Uterus (tissue), 4 donors: ENCODE measurements around the gene PAPSS2. TPM values are rescaled to one million over a fixed set of nuclear protein-coding genes. Genes with fewer than 3 reads are reported as not detected.

Source experiments
- DNase-seq, 2 donors: peaks; one replicate each; pipeline ENCODE4 v3.0.0-alpha.2; 2019 to 2020
- H3K27ac ChIP-seq, 2 donors: fragments of 200-600 bp; sonication (generic); 1 replicate in 1 of 2; 2 replicates in 1 of 2; pipeline ENCODE4 v1.5.1; 2016 to 2018
- H3K27me3 ChIP-seq, 2 donors: fragments of 200-600 bp; sonication (generic); one replicate each; pipeline ENCODE4 v1.5.1; 2018 to 2019; ENCODE audit warnings: control low read depth in 1 of 2
- H3K36me3 ChIP-seq, 2 donors: fragments of 200-600 bp; sonication (generic); one replicate each; pipeline ENCODE4 v1.5.1; 2019; ENCODE audit warnings: control low read depth in 1 of 2
- H3K4me1 ChIP-seq, 2 donors: fragments of 200-600 bp; sonication (generic); one replicate each; pipeline ENCODE4 v1.5.1; 2018 to 2019; ENCODE audit warnings: control low read depth in 1 of 2
- H3K4me3 ChIP-seq, 2 donors: fragments of 200-600 bp; sonication (generic); 1 replicate in 1 of 2; 2 replicates in 1 of 2; pipeline ENCODE4 v1.5.1; 2018 to 2019; ENCODE audit warnings: mild to moderate bottlenecking in 1 of 2
- H3K9me3 ChIP-seq, 2 donors: fragments of 200-600 bp; sonication (generic); one replicate each; pipeline ENCODE4 v1.5.1; 2019; ENCODE audit warnings: control low read depth in 1 of 2
- POLR2A ChIP-seq, 2 donors: fragments of 450-650 bp; IDR thresholded peaks; one replicate each; pipeline ENCODE4 v1.6.1; 2016; ENCODE audit warnings: antibody characterized with exemption in 2 of 2, mild to moderate bottlenecking in 1 of 2, moderate library complexity in 1 of 2
- intact Hi-C: fragments of 100-400 bp; cut with DNase I; formaldehyde crosslinking; loops from one replicate; pipeline ENCODE4 v1.15.1; 2023; ENCODE audit warnings: low total_unique reads
- total RNA-seq, 4 donors: library from RNA; depleted of rRNA in 3 of 4; stranded (reverse); fragments of >200 nt in 3 of 4; gene quantifications; one replicate each; pipeline versions ENCODE4 v1.1.0 to v1.2.4, GENCODE V29; 2014 to 2023
- TF ChIP-seq, protein P1 (sequence below), 4 experiments: fragments of 200-600 bp in 2 of 4; fragments of 450-650 bp in 2 of 4; sonication (generic) in 2 of 4; IDR thresholded peaks; one replicate each; pipeline ENCODE4 v1.5.1; 2016 to 2019; ENCODE audit warnings: antibody characterized with exemption in 4 of 4, mild to moderate bottlenecking in 2 of 4, moderate library complexity in 1 of 4
- donor health status: DM: yes; HTN: yes; CAD: no.

The PAPSS2 gene
- total RNA-seq, 4 donors from 2014 or later: 16.2 to 30.2 (median 22.9) TPM

- no peak for DNase-seq
- TF ChIP-seq POLR2A (IDR thresholded peaks at IDR 0.05): no peak
- TF ChIP-seq, protein P1, sequence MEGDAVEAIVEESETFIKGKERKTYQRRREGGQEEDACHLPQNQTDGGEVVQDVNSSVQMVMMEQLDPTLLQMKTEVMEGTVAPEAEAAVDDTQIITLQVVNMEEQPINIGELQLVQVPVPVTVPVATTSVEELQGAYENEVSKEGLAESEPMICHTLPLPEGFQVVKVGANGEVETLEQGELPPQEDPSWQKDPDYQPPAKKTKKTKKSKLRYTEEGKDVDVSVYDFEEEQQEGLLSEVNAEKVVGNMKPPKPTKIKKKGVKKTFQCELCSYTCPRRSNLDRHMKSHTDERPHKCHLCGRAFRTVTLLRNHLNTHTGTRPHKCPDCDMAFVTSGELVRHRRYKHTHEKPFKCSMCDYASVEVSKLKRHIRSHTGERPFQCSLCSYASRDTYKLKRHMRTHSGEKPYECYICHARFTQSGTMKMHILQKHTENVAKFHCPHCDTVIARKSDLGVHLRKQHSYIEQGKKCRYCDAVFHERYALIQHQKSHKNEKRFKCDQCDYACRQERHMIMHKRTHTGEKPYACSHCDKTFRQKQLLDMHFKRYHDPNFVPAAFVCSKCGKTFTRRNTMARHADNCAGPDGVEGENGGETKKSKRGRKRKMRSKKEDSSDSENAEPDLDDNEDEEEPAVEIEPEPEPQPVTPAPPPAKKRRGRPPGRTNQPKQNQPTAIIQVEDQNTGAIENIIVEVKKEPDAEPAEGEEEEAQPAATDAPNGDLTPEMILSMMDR (IDR thresholded peaks at IDR 0.05): no peak
- Histone ChIP-seq H3K36me3 (no peaks in the 10 kb centered on the region), H3K9me3 (no peaks in the 10 kb centered on the region), H3K4me3 (no peak overlapping the region), H3K27ac (no peak overlapping the region), H3K4me1 (no peaks in the 10 kb centered on the region), H3K27me3 (no peaks in the 10 kb centered on the region)
- intact Hi-C loops: no loop called here
These were observed 10.9 kb downstream of the PAPSS2 start for GRCh38 chr10:87670586-87670985.

GRCh38 chr10:87671139-87671815, 11.6 kb downstream of the PAPSS2 start:
- DNase-seq: no peak
- H3K27ac ChIP-seq: no peak overlapping the region
- H3K9me3 ChIP-seq: no peaks in the 10 kb centered on the region
- no peaks in the 10 kb centered on the region for H3K4me1 ChIP-seq
- TF ChIP-seq, protein P1 (IDR thresholded peaks at IDR 0.05): no peak
- TF ChIP-seq POLR2A (IDR thresholded peaks at IDR 0.05): no peak
- no peaks in the 10 kb centered on the region for H3K27me3 ChIP-seq
- H3K4me3 ChIP-seq: no peak overlapping the region
- H3K36me3 ChIP-seq: no peaks in the 10 kb centered on the region
- intact Hi-C loops: no loop called here

- no peak overlapping the region for H3K4me3 ChIP-seq
- no peak for TF ChIP-seq POLR2A (IDR thresholded peaks at IDR 0.05)
These were observed 12.9 kb downstream of the PAPSS2 start for GRCh38 chr10:87672551-87672950.

GRCh38 chr10:87674943-87675342, 15.3 kb downstream of the PAPSS2 start:
- TF ChIP-seq, protein P1 (IDR thresholded peaks at IDR 0.05): no peak
- TF ChIP-seq POLR2A (IDR thresholded peaks at IDR 0.05): no peak
- no peaks in the 10 kb centered on the region for H3K4me1 ChIP-seq
- no peaks in the 10 kb centered on the region for H3K36me3 ChIP-seq
- DNase-seq: no peak
- no peaks in the 10 kb centered on the region for H3K9me3 ChIP-seq
- intact Hi-C loops: no loop called here
- H3K27ac ChIP-seq: no peak overlapping the region
- no peak overlapping the region for H3K4me3 ChIP-seq
- H3K27me3 ChIP-seq: no peaks in the 10 kb centered on the region

More at GRCh38 chr10:87672551-87672950, 12.9 kb downstream of the PAPSS2 start:
- Histone ChIP-seq H3K9me3 (no peaks in the 10 kb centered on the region), H3K36me3 (no peaks in the 10 kb centered on the region), H3K4me1 (no peaks in the 10 kb centered on the region), H3K27me3 (no peaks in the 10 kb centered on the region), H3K27ac (no peak overlapping the region)
- DNase-seq: no peak
- intact Hi-C loops: no loop called here

- intact Hi-C loops: no loop called here
- H3K4me3 ChIP-seq: no peak overlapping the region
- no peaks in the 10 kb centered on the region for H3K36me3 ChIP-seq
- no peaks in the 10 kb centered on the region for H3K9me3 ChIP-seq
- H3K27me3 ChIP-seq: no peaks in the 10 kb centered on the region
- no peak overlapping the region for H3K27ac ChIP-seq
- H3K4me1 ChIP-seq: no peaks in the 10 kb centered on the region
- no peak for DNase-seq
- TF ChIP-seq, protein P1 (IDR thresholded peaks at IDR 0.05): no peak
- no peak for TF ChIP-seq POLR2A (IDR thresholded peaks at IDR 0.05)
These were observed 16.0 kb downstream of the PAPSS2 start for GRCh38 chr10:87675396-87676376.
